ENCODE data around the gene EXOC3L4.

DNA sequence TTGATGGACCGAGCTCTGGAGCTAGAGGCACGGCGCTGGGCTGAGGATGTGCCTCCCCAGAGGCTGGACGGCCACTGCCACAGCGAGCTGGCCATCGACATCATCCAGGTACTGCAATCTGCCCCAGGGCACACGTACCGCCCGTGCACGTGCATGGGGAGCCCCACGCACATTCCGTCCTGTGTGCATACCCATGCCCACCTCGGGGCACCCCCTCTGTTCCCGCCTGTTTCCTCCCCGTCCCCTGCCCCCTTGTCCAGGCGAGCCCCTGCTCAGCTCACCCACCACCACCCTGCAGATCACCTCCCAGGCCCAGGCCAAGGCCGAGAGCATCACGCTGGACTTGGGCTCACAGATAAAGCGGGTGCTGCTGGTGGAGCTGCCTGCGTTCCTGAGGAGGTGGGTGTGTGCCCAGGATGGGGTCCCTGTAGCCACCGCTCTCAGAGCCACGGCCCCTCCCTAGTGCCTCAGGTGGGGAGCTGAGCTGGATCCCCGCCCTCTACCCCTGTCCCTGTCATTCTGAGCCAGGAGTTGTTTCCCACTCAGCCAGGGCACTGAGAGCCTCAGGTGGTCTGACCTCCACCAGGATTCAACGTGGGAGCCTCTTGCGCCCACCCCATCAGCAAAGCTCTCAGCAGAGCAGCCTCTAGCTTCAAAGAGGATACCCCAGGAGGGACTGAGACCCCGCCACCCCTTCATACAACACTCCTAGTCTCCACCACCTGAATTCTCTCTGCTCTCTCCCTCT is 35.7 kb downstream of the EXOC3L4 start:
- TF ChIP-seq POLR2A (IDR thresholded peaks at IDR 0.05) (no peak), POLR2AphosphoS5 (IDR thresholded peaks at IDR 0.05) (no peak)
- TF ChIP-seq, protein P1, sequence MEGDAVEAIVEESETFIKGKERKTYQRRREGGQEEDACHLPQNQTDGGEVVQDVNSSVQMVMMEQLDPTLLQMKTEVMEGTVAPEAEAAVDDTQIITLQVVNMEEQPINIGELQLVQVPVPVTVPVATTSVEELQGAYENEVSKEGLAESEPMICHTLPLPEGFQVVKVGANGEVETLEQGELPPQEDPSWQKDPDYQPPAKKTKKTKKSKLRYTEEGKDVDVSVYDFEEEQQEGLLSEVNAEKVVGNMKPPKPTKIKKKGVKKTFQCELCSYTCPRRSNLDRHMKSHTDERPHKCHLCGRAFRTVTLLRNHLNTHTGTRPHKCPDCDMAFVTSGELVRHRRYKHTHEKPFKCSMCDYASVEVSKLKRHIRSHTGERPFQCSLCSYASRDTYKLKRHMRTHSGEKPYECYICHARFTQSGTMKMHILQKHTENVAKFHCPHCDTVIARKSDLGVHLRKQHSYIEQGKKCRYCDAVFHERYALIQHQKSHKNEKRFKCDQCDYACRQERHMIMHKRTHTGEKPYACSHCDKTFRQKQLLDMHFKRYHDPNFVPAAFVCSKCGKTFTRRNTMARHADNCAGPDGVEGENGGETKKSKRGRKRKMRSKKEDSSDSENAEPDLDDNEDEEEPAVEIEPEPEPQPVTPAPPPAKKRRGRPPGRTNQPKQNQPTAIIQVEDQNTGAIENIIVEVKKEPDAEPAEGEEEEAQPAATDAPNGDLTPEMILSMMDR (IDR thresholded peaks at IDR 0.05), result no peak

Data from prostate gland (tissue), 2 donors.